Renal cortical epithelial cell (primary cell): ENCODE measurements around the gene EVI5. TPM values are rescaled to one million over a fixed set of nuclear protein-coding genes. Genes with fewer than 3 reads are reported as not detected.
"Not testable (repeated sequence)": the region's sequence is repeated elsewhere in the genome, so short reads cannot be mapped to it uniquely, and the experiment has no call there.

Source experiments
- DNase-seq: peaks from one replicate; pipeline ENCODE4 v3.0.0-alpha.2; 2011; ENCODE audit warnings: low read depth
- total RNA-seq: library from RNA; depleted of rRNA; stranded (reverse); fragments of >200 nt; gene quantifications from 2 replicates; pipeline ENCODE4 v1.2.3, GENCODE V29; 2014

EVI5 gene
- total RNA-seq, 1 donor from 2014 or later = 35.7 TPM

DNA sequence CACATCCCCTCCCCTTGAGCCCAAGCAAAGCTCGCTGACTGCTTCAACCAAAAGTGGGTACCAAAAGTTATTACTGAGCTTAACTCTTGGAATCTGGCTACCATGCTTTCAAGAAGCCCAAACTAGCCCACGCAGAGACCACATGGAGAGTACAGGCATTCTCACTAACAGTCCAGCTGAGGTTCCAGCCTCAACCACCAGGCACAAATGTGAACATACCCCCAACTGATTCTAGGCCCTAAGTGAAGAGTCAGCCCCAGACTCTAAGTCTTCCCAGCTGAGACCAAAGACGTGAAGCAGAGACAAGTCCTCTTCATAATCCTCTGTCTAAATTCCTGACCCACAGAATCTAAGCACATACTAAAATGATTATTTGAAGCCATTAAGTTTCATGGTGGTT lies 36.8 kb downstream of the EVI5 start:
- DNase-seq = no peak

DNA sequence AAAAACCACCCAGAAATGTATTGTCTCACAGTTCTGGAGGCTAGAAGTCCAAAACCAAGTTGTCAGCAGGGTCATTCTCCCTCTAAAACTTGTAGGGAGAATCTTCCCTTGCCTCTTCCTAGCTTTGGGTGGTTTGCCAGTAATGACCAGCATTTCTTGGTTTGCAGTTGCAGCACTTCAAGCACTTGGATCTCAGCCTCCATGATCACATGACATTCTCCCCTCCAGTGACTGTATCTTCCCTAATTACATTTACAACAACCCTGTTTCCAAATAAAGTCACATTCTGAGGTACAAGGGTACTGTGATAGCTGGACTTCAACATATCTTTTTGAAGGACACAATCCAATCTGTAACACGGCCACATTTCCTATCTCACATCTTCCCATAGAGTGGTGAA lies 37.2 kb downstream of the EVI5 start:
- peak; percentile 6 for DNase-seq

DNA sequence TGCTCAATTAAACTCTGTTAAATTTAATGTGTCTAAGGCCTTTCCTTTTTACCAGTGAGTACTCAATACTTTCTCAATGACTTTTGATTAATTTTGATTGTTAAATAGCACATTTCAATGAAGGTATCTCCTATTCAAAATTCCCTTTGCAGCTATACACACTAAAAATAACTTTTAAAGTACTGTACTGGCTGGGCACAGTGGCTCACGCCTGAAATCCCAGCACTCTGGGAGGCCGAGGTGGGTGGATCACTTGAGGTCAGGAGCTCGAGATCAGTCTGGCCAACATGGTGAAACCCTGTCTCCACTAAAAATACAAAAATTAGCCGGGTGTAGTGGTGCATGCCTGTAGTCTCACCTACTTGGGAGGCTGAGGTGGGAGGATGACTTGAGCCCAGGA lies 38.7 kb downstream of the EVI5 start:
- DNase-seq = not testable (repeated sequence)

DNA sequence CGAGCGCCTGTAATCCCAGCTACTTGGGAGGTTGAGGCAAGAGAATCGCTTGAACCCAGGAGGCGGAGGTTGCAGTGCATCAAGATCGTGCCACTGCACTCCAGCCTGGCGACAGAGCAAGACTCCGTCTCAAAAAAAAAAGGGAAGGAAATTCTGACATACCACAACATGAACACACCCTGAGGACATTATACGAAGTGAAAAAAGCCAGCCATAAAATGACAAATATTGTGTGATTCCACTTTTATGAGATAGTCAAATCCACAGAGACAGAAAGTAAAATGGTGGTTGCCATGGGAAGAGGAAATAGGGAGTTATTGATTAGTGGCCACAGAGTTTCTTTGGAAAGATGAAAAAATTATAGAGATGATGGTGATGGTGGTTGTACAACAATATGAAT lies 41.7 kb downstream of the EVI5 start:
- no peak for DNase-seq

DNA sequence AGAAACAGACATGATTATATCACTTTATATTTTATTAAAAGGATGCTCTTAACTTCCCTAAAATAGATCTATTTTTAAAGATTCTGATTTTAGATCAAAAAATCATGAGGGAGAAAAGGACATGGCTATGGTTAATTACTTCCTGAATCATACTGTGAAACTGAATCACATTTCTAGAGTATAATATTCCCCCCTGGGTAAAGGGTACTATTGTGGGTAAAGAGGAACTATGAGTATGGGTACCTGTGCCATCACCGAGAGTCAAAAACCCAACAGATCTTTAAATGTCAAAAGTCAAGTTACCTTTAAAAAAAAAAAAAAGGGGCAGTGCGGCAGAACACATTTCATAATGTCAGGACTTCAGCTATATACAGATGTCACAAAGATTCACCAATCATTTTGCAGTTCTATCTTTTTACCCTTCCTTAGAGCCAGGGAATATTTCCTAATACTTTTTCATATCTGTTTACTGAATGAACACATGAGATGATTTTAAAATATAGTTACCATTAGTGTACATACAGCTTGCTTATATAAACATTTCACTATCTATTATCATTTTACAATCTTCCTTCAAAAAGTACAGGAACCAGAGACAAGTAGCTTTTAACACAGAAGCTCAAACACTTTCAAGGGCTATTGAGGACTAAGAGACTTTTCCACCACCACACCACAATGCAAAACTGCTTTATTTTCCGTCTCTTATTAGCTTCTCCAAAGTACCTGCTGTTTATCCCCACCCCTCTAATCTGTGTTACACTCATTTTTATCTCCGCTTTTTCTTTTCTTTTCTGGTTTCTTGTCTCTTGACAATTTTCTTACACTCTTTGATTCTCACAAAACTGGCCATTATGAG lies 45.0 kb downstream of the EVI5 start:
- no peak for DNase-seq

DNA sequence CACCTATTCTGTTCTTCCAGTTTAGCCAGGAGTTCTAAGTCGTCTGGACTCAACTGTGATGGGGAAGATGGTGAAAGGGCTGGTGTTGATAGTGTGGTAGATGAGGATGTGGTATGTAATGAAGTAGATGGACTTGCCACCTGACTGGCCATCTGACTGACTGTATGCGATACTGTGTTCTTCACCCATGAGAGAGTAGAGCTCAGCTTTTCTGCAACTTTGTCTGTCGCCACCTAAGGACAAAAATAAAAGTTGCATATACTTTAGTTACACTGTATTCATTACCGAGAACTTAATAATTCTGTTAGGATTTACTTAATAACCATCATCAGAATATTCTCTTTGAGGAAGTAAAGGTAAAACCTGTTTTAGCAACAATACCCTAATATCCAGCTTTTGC lies 48.5 kb downstream of the EVI5 start:
- DNase-seq = peak; percentile 45

DNA sequence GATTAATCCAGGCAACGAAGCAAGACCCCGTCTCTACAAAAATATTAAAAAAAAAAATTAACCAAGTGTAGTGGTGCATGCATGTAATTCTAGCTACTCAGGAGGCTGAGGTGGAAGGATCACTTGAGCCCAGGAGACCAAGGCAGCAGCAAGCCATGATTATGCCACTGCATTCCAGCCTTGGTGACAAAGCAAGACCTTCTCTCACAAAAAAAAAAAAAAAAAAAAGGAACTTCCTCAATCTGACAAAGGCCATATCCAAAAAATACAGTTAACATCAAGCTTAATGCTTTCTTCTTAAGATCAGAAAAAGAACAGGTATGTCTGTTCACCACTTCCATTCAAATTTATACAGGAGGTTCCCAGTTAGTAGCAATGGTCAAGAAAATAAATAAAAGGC lies 54.4 kb downstream of the EVI5 start:
- DNase-seq = no peak

DNA sequence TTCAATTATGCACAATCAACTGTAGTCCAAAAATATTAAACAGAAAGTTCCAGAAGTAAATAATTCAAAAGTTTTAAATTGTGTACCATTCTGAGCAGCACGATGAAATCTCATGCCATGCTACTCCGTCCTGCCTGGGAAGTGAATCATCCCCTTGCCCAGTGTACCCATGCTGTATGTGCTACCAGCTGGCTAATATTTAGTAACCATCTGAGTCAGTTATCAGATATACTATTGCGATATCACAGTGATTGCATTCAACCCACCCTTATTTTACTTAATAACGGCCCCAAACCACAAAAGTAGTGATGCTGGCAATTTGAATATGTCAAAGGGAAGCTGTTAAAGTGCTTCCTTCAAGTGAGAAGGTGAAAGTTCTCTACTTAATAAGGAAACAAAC lies 56.2 kb downstream of the EVI5 start:
- peak; percentile 63 for DNase-seq

DNA sequence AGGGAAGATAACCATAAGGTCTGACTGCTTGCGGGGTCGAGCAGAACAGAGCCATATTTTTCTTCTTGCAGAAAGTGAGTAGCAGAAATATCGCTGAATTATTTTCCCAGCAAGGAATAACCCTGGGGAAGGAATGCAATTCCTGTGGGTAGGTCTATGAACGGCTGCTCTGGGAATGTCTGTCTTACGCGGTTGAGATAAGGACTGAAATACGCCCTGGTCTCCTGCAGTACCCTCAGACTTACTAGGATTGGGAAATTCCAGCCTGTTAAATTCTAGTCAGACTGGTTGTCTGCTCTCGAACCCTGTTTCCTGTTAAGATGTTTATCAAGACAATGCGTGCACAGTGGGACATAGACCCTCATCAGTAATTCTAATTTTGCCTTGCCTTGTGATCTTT lies 61.2 kb downstream of the EVI5 start:
- not testable (repeated sequence) for DNase-seq

DNA sequence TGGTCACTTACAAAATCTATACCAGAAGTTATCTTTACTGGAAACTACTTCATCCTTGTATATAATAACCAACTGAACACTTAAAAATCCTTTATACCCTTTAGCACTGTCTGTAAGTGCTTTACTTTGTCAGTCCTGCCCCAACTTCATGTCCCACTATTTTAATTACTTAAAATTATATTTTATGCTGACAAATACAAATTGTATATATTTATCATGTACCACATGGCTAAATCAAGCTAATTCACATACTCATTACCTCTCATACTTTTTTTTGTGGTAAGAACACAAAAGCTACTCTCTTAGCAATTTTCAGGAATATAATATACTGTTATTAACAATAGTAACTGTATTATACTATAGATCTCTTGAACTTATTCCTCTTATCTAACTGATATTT lies 63.0 kb downstream of the EVI5 start:
- DNase-seq = no peak

DNA sequence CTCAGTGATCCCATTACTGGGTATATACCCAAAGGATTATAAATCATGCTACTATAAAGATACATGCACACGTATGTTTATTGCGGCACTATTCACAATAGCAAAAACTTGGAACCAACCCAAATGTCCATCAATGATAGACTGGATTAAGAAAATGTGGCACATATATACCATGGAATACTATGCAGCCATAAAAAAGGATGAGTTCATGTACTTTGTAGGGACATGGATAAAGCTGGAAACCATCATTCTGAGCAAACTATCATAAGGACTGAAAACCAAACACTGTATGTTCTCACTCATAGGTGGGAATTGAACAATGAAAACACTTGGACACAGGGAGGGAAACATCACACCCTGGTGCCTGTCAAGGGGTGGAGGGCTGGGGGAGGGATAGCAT lies 63.8 kb downstream of the EVI5 start:
- not testable (repeated sequence) for DNase-seq

DNA sequence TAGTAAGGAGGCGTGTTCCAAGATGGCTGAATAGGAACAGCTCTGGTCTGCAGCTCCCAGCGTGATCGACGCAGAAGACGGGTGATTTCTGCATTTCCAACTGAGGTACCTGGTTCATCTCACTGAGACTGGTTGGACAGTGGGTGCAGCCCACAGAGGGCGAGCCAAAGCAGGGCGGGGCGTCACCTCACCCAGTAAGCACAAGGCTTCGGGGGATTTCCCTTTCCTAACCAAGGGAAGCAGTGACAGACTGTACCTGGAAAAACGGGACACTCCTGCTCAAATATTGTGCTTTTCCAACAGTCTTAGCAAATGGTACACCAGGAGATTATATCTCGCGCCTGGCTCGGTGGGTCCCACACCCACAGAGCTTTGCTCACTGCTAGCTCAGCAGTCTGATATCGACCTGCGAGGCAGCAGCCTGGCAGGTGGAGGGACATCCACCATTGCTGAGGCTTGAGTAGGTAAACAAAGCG lies 69.4 kb downstream of the EVI5 start:
- DNase-seq = not testable (repeated sequence)

DNA sequence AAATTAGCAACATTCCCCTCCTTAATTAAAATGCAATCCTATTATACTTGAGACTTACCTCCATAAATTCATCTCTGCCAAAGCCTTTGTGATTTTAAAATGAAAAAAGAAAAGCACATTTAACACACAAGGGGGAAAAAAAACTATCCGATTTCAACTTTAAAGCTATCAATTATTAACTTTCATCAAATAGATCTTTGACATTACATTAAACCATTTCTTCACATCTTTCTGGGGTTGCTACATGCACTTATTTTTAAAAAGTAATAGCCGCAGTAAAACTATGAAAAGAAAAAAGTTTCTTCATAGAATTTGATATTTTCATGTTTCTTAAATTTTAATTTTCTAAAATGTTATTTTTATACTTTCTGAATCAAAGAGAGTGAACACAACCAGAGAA lies 71.0 kb downstream of the EVI5 start:
- no peak for DNase-seq

DNA sequence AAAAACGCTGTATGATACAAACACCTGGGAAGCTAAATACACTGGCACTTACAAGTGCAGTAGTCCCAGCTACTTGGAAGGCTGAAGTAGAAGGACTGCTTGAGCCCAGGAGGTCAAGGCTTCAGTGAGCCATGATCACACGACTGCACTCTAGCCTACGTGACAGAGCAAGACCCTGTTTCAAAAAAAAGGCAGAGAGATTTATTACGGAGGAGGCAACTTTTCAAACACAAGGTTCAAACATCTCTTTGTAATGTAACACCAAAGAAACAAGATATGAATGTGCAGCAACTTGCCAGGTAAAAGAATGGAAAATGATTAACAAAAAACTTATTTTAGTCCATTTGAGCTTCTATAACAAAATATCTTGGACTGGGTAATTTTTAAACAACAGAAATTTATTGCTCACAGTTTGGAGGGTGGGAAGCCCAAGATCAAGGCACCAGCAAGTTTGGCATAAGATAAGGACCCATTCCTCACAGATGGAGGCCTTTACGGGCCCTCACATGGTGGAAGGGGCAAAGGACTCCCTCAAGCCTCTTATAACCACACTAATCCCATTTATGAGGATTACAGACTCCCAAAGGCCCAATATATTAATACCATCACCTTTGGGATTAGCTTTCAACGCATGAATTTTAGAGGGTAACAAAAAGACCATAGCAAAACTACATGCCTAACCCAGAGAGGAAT lies 73.3 kb downstream of the EVI5 start:
- DNase-seq = peak; percentile 49

DNA sequence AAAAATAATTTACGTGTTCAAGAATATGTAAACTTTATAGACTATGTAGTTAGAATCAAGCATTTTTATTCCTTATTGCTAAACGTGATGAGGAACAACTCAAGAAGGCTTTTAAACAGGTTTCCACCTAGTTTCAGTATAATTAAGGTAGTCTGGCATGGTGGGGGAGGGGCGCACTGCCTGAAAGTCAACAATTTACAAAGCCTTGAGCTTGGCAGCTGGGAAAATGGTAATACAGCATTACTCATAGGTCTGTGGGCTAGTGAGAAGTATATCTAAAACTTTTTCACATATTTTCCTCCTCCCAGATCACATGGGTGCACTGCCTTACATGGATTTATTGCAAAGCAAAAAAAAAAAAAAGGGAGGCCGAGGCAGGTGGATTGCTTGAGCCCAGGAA lies 75.2 kb downstream of the EVI5 start:
- peak; percentile 93 for DNase-seq

DNA sequence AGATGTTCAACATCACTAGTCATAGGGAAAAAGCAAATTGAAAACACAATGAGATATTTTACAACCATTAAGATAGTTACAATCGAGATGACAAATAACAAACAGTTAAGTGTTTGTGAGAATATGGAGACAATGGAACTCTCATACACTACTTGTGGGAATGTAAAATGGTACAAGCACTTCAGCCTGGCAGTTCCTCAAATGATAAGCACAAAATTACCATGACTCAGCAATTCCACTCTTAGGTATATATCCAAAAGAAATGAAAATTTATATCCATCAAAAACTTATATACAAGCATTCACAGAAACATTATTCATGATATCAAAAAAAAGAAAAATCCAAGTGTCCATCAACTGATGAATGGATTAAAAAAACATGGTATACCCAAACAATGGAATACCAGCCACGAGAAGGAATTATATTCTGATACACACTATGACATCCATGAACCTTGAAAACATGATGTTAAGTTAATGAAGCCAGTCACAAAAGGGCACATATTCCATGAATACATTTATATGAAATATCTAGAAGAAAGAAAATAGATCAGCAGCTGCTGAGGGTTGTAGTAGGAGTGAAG lies 76.4 kb downstream of the EVI5 start:
- no peak for DNase-seq

DNA sequence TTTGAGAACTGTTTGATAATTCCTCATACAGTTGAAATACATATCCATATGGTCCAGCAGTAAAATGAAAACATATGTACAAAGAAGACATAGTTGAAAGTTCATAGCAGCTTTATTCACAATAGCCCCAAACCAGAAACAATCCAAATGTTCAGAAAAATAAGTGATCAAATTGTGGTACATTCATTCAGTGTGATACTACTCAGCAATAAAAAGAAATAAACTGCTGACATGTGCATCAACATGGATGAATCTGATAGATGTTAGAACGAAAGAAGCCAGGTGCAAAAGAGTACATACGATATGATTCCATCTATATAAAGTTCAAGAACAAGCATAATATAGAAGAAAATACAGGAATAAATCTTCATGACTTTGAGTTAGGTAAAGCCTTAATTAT lies 77.2 kb downstream of the EVI5 start:
- no peak for DNase-seq

DNA sequence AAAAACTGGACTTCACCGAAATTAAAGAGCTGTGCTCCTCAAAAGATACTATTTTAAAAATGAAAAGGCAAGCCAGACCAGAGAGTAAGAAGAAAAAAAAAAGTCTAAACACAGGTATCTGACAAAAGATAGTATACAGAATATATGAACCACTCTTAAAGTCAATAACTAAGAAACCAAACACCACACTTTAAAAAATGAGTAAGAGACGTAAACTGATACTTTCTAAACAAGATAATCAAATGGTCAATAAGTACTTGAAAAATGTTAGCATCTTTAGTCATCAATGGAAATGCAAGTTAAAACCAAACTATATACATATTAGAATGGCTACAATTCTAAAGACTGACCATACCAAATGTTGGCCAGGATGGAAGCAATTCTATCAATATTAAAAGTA lies 77.6 kb downstream of the EVI5 start:
- no peak for DNase-seq

DNA sequence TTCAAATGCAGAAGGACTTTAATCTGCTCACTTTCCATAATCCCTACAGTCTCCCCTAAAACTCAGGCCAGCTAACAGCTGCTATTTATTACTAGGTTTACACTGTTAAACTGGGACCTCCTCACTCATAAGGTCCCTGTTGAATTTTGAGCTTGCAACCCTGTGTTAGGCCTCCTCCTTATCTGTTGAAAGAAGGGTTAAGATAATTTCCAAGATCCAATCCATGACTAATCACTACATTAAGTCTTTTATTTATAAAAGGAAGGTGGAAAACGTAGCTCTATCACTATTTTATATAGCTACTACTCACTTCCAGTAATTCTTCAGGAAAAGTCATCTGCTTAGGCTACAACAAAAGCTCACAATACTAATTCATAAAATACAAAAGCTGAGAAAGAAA lies 79.5 kb downstream of the EVI5 start:
- DNase-seq = no peak

DNA sequence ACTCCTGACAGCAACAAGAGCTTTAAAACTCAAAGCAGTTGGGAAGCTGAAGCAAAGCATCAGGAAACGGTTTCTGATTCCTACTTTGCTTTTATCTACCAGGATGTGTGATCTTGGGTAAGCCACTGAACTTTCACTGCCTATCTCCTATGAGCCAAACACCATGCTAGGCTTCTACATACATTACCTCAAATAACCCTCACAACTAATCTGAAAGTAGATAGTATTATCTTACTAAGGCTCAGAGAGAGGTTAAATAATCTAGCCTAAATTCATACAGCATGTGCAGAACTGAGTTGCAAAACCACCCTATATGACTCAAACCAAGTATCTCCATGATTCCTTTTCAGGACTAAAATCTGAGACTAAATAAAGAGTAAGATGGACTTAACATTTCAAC lies 83.8 kb downstream of the EVI5 start:
- no peak for DNase-seq

DNA sequence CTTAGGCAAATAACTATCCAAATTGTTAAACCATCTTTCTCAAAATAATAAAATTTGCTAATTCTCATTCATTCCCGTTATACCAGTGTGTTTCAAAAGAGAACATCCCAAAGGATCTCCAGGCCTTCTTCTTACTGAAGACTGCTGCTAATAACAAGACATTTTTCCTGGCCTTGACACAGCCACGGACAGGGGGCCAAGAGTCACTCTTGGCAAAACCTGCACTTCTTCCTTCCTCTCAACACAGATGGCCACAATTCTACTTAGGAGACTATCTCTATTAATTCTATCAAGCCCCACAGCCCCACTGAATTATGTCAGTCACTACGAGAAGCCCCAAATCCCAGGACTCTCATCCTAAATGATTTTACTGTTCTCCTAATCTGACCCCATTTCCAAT lies 86.0 kb downstream of the EVI5 start:
- no peak for DNase-seq

DNA sequence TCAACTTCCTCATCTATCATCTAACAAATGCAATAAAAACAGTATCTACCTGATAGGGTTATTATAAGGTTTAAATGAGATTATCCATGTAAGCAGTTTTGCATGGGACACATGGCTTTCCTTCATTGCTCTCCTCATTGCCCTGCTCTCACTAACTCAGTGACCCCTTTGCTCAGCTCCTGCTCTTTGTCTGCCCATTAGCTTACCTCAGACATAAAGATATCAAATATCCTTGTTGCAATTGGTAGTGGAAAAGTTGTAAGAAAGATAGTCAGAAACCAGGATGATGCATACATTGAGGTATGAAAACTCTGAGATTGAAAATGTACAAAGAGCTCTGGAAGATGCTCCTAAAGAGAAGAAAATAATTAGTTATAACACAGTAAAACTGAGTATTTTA lies 89.8 kb downstream of the EVI5 start:
- no peak for DNase-seq

DNA sequence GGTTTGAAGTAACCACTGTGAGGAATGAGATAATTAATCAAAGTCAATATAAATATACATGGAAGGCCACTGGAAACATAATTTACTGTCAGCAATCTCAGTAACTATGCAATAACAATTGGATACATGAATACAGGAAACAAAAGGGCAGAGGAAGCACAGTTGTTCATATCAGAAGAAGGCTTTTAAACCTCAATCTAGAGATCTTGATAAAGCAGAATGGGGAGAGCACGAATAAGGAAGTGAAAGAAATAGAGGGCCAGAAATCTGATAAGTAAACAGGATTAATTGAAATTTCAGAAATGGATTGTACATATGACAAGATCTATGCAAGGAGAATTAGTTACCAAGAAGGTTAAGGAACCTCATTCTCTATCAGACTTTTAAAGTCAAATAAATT lies 93.0 kb downstream of the EVI5 start:
- no peak for DNase-seq
